Thymus (tissue), 11 donors: ENCODE data around the gene PCSK6. TPM values are rescaled to one million over a fixed set of nuclear protein-coding genes. Genes with fewer than 3 reads are reported as not detected.

Experiments used
- DNase-seq, 9 donors: peaks; one replicate each; pipeline ENCODE4 v3.0.0-alpha.2; 2013; ENCODE audit warnings: low spot score in 9 of 9, low read depth in 6 of 9, missing footprints in 1 of 9
- H3K27ac ChIP-seq, 2 donors: one replicate each; pipeline ENCODE4 v1.5.1; 2013; ENCODE audit warnings: control low read depth in 1 of 2, low read depth in 1 of 2, low read length in 1 of 2, mild to moderate bottlenecking in 1 of 2, moderate library complexity in 1 of 2
- H3K27me3 ChIP-seq, 2 donors: one replicate each; pipeline ENCODE4 v1.5.1; 2013; ENCODE audit warnings: low read length in 1 of 2; ENCODE audit not compliant: control insufficient read depth in 2 of 2, insufficient read depth in 1 of 2
- H3K36me3 ChIP-seq, 2 donors: one replicate each; pipeline ENCODE4 v1.5.1; 2013; ENCODE audit warnings: low read length in 1 of 2, mild to moderate bottlenecking in 1 of 2, moderate library complexity in 1 of 2; ENCODE audit not compliant: control insufficient read depth in 2 of 2, insufficient read depth in 2 of 2
- H3K4me1 ChIP-seq, 2 donors: one replicate each; pipeline ENCODE4 v1.5.1; 2013; ENCODE audit warnings: low read length in 2 of 2; ENCODE audit not compliant: control insufficient read depth in 2 of 2, insufficient read depth in 2 of 2
- H3K4me3 ChIP-seq, 2 donors: one replicate each; pipeline ENCODE4 v1.5.1; 2013; ENCODE audit warnings: low read length in 2 of 2, control low read depth in 1 of 2, mild to moderate bottlenecking in 1 of 2
- H3K9me3 ChIP-seq, 2 donors: one replicate each; pipeline ENCODE4 v1.5.1; 2013; ENCODE audit warnings: low read length in 1 of 2, mild to moderate bottlenecking in 1 of 2; ENCODE audit not compliant: control insufficient read depth in 2 of 2, insufficient read depth in 1 of 2
- WGBS: extraction: QIAGEN DNeasy Blood & Tissue Kit; methylation state at CpG from one replicate; pipeline ENCODE4 v1.1.7; 2013; 5-methylcytosine and 5-hydroxymethylcytosine counted together
- polyA plus RNA-seq: library from polyadenylated mRNA; stranded (reverse); fragments of 200-250 nt; gene quantifications from one replicate; pipeline ENCODE4 v1.2.3, GENCODE V29; 2013
- total RNA-seq: library from RNA; stranded (reverse); fragments of 120-200 nt; gene quantifications from one replicate; pipeline ENCODE4 v1.2.4, GENCODE V29; 2013
- donor health status: healthy.

PCSK6 gene
- total and polyA plus RNA-seq, 2 donors: 10.1 to 10.5 TPM

- no peaks in the 10 kb centered on the region for H3K36me3 ChIP-seq
- no peak for DNase-seq
- H3K27ac ChIP-seq: no peak overlapping the region
- H3K9me3 ChIP-seq: no peaks in the 10 kb centered on the region
- H3K4me3 ChIP-seq: no peak overlapping the region
- no peaks in the 10 kb centered on the region for H3K4me1 ChIP-seq
- 98% methylated on average over 7 of the region's 7 CpGs for WGBS
- H3K27me3 ChIP-seq: peaks cover 0 to 8% of the 10 kb centered on the region in 2 donors
Measured at GRCh38 chr15:101371081-101371480, 118.4 kb downstream of the PCSK6 start.

GRCh38 chr15:101370330-101371024 lies 119.0 kb downstream of the PCSK6 start:
- Histone ChIP-seq H3K9me3 (no peaks in the 10 kb centered on the region), H3K36me3 (no peaks in the 10 kb centered on the region), H3K4me1 (no peaks in the 10 kb centered on the region), H3K4me3 (no peak overlapping the region), H3K27ac (no peak overlapping the region), H3K27me3 (peaks cover 0 to 8% of the 10 kb centered on the region in 2 donors)
- no peak for DNase-seq
- WGBS: 93% methylated on average over 26 of the region's 26 CpGs

GRCh38 chr15:101369676-101370075 lies 119.8 kb downstream of the PCSK6 start:
- H3K36me3 ChIP-seq: no peaks in the 10 kb centered on the region
- 90% methylated on average over 8 of the region's 8 CpGs for WGBS
- H3K27ac ChIP-seq: no peak overlapping the region
- no peaks in the 10 kb centered on the region for H3K4me1 ChIP-seq
- no peaks in the 10 kb centered on the region for H3K9me3 ChIP-seq
- H3K4me3 ChIP-seq: no peak overlapping the region
- H3K27me3 ChIP-seq: peaks cover 0 to 8% of the 10 kb centered on the region in 2 donors
- DNase-seq: no peak

GRCh38 chr15:101368861-101369642 lies 120.5 kb downstream of the PCSK6 start:
- H3K36me3 ChIP-seq: no peaks in the 10 kb centered on the region

GRCh38 chr15:101368086-101368780 lies 121.3 kb downstream of the PCSK6 start:
- H3K27ac ChIP-seq: no peak overlapping the region
- no peak for DNase-seq
- no peaks in the 10 kb centered on the region for H3K36me3 ChIP-seq
- no peaks in the 10 kb centered on the region for H3K9me3 ChIP-seq
- H3K27me3 ChIP-seq: peaks cover 0 to 7% of the 10 kb centered on the region in 2 donors
- 98% methylated on average over 14 of the region's 14 CpGs for WGBS
- no peak overlapping the region for H3K4me3 ChIP-seq
- no peaks in the 10 kb centered on the region for H3K4me1 ChIP-seq

More at GRCh38 chr15:101368861-101369642, 120.5 kb downstream of the PCSK6 start:
- no peaks in the 10 kb centered on the region for H3K4me1 ChIP-seq
- peaks cover 0 to 8% of the 10 kb centered on the region in 2 donors for H3K27me3 ChIP-seq
- DNase-seq: no peak
- no peak overlapping the region for H3K4me3 ChIP-seq
- no peaks in the 10 kb centered on the region for H3K9me3 ChIP-seq
- WGBS: 96% methylated on average over 15 of the region's 15 CpGs
- H3K27ac ChIP-seq: no peak overlapping the region

GRCh38 chr15:101366853-101367252 lies 122.7 kb downstream of the PCSK6 start:
- no peak for DNase-seq
- H3K27ac ChIP-seq: no peak overlapping the region
- H3K4me1 ChIP-seq: no peaks in the 10 kb centered on the region
- no peaks in the 10 kb centered on the region for H3K9me3 ChIP-seq
- WGBS: 61% methylated on average over 3 of the region's 3 CpGs
- H3K27me3 ChIP-seq: no peaks in the 10 kb centered on the region
- H3K36me3 ChIP-seq: no peaks in the 10 kb centered on the region
- no peak overlapping the region for H3K4me3 ChIP-seq

GRCh38 chr15:101362986-101363566 lies 126.4 kb downstream of the PCSK6 start:
- Histone ChIP-seq H3K4me3 (no peak overlapping the region), H3K36me3 (no peaks in the 10 kb centered on the region), H3K9me3 (no peaks in the 10 kb centered on the region), H3K4me1 (peaks cover 0 to 8% of the 10 kb centered on the region in 2 donors), H3K27me3 (no peaks in the 10 kb centered on the region), H3K27ac (no peak overlapping the region)
- no peak for DNase-seq
- 90% methylated on average over 8 of the region's 8 CpGs for WGBS

- Histone ChIP-seq H3K27me3 (no peaks in the 10 kb centered on the region), H3K4me1 (peaks cover 0 to 8% of the 10 kb centered on the region in 2 donors), H3K27ac (no peak overlapping the region), H3K4me3 (no peak overlapping the region), H3K36me3 (no peaks in the 10 kb centered on the region), H3K9me3 (no peaks in the 10 kb centered on the region)
- no peak for DNase-seq
- WGBS: 97% methylated on average over 10 of the region's 10 CpGs
Measured at GRCh38 chr15:101362359-101362758, 127.1 kb downstream of the PCSK6 start.
